Heart right ventricle (tissue), 16 donors: Measurements from ENCODE around the gene CDK14. TPM values are rescaled to one million over a fixed set of nuclear protein-coding genes. Genes with fewer than 3 reads are reported as not detected.

Experiments
- ATAC-seq, 8 donors: fragments of 200-7000 bp; cut with Tn5 transposase; one replicate each; pipeline ENCODE4 v1.9.1; 2020; ENCODE audit warnings: mild to moderate bottlenecking in 8 of 8, moderate library complexity in 8 of 8, moderate number of reproducible peaks in 1 of 8
- DNase-seq, 2 donors: peaks; one replicate each; pipeline ENCODE4 v3.0.0-alpha.2; 2020
- H3K27ac ChIP-seq, 10 donors: fragments of 200-600 bp; sonication (generic) in 2 of 10; one replicate each; pipeline versions ENCODE4 v1.5.0 to v1.8.0; 2020 to 2022; ENCODE audit warnings: mild to moderate bottlenecking in 3 of 10
- H3K27me3 ChIP-seq, 7 donors: fragments of 200-600 bp; one replicate each; pipeline ENCODE4 v1.8.0; 2021 to 2022; ENCODE audit warnings: mild to moderate bottlenecking in 2 of 7
- H3K36me3 ChIP-seq, 9 donors: fragments of 200-600 bp; sonication (generic) in 1 of 9; one replicate each; pipeline versions ENCODE4 v1.5.0 to v1.8.0; 2020 to 2022; ENCODE audit warnings: mild to moderate bottlenecking in 2 of 9
- H3K4me1 ChIP-seq, 9 donors: fragments of 200-600 bp; sonication (generic) in 1 of 9; one replicate each; pipeline versions ENCODE4 v1.5.0 to v1.8.0; 2020 to 2022; ENCODE audit warnings: mild to moderate bottlenecking in 4 of 9
- H3K4me3 ChIP-seq, 10 donors: fragments of 200-600 bp; sonication (generic) in 2 of 10; one replicate each; pipeline versions ENCODE4 v1.5.0 to v1.8.0; 2020 to 2022; ENCODE audit warnings: mild to moderate bottlenecking in 7 of 10, moderate library complexity in 2 of 10
- H3K9me3 ChIP-seq, 11 donors: fragments of 200-600 bp in 10 of 11; sonication (generic) in 2 of 11; one replicate each; pipeline versions ENCODE4 v1.5.0 to v1.8.0; 2013 to 2022; ENCODE audit warnings: mild to moderate bottlenecking in 2 of 11, control low read depth in 1 of 11, moderate library complexity in 1 of 11
- WGBS, 2 donors: extraction: QIAGEN DNeasy Blood & Tissue Kit; methylation state at CpG; one replicate each; pipeline ENCODE4 v1.1.7; 2013; ENCODE audit warnings: inconsistent platforms in 1 of 2; 5-methylcytosine and 5-hydroxymethylcytosine counted together
- intact Hi-C, 10 donors: fragments of 100-400 bp; cut with DNase I; formaldehyde crosslinking; loops; one replicate each; pipeline versions ENCODE4 v1.11.1 to v1.14.2; 2022
- polyA plus RNA-seq, 2 donors: library from polyadenylated mRNA; stranded (reverse); fragments of 200-250 nt; gene quantifications; one replicate each; pipeline ENCODE4 v1.2.3, GENCODE V29; 2013
- total RNA-seq, 10 donors: library from RNA; stranded (reverse); fragmentation: NEBNext Ultra II Directional in 3 of 10; extraction: Animal tissue kit (Norgen Biotek cat#: 25700) in 3 of 10; gene quantifications; one replicate each; pipeline versions ENCODE4 v1.2.1 to v1.2.4, GENCODE V29; 2021 to 2023
- TF ChIP-seq, protein P1 (sequence below), 9 donors: fragments of 200-600 bp; sonication (generic) in 2 of 9; IDR thresholded peaks; one replicate each; pipeline versions ENCODE4 v1.5.0 to v1.8.0; 2021 to 2022; ENCODE audit warnings: antibody characterized with exemption in 9 of 9, mild to moderate bottlenecking in 5 of 9, moderate library complexity in 1 of 9
- donor health status: Arrhythmogenic right ventricular cardiomyopathy.
- donor health status: ischemic (EF 13 %, LVEDD 7.1; RV severe dilation, severe dysfunction).
- donor health status: healthy with polysubstance abuse.
- donor health status: DM: no; HTN: yes; CAD: no.
- donor health status: DM: no; HTN: no; CAD: no.
- donor health status: ischemic (EF 25% LVEDD 6.9; RV normal size, moderate dysfunction).
- donor health status: ischemic (EF 25% LVEDD 5.7; RV mildly dilated, moderate dysfunction).
- donor health status: healthy.
- donor health status: DM: yes; HTN: yes; CAD: no.
- donor health status: Ischemic cardiomyopathy.
- donor health status: ischemic (EF 35%, LVEDD 5.7; RV mildly dilated, moderate dysfunction).
- donor health status: nonischemic (EF 11% LVEDD 7.7; RV severe dilation, severe dysfunction).
- donor health status: DM: yes; HTN: yes; CAD: no.
- donor health status: PGD.
- donor health status: ischemic (EF 29% LVEDD 5.4; RV normal size, mild dysfunction).
- donor health status: nonischemic (EF 23%, LVEDD 6.1; RV moderate dilation, normal function).

Gene CDK14
- total and polyA plus RNA-seq, 12 donors: 3.9 to 36.5 (median 21.4) TPM

DNA sequence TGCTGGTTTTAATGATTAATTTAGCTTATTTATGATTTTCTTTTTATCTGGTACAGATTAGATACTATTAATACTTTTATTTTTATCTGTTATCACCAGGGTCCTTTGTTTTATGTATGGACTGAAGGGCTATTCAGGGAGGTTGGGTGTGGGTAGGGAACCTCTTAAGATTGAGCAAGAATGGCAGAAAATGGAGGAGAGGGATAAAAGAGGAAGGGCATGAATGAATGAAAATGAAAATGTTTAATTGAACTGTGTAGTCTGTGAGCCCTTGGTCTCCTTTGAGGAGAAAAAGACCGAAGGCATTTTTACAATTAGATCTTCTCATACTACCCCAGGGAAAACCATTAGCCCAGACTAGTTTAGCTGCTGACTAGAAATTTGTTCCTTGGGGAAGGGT is 93.1 kb downstream of the CDK14 start:
- Histone ChIP-seq H3K9me3 (no peaks in the 10 kb centered on the region), H3K36me3 (no peaks in the 10 kb centered on the region), H3K4me1 (peaks cover 0 to 18% (median 0%) of the 10 kb centered on the region in 9 donors), H3K4me3 (no peak overlapping the region), H3K27ac (no peak overlapping the region), H3K27me3 (no peaks in the 10 kb centered on the region)
- DNase-seq (no peak), ATAC-seq (no peak)
- TF ChIP-seq, protein P1, sequence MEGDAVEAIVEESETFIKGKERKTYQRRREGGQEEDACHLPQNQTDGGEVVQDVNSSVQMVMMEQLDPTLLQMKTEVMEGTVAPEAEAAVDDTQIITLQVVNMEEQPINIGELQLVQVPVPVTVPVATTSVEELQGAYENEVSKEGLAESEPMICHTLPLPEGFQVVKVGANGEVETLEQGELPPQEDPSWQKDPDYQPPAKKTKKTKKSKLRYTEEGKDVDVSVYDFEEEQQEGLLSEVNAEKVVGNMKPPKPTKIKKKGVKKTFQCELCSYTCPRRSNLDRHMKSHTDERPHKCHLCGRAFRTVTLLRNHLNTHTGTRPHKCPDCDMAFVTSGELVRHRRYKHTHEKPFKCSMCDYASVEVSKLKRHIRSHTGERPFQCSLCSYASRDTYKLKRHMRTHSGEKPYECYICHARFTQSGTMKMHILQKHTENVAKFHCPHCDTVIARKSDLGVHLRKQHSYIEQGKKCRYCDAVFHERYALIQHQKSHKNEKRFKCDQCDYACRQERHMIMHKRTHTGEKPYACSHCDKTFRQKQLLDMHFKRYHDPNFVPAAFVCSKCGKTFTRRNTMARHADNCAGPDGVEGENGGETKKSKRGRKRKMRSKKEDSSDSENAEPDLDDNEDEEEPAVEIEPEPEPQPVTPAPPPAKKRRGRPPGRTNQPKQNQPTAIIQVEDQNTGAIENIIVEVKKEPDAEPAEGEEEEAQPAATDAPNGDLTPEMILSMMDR (IDR thresholded peaks at IDR 0.05): no peak
- WGBS, 2 donors: 68 to 70% methylated on average over 1 of the region's 1 CpG
- intact Hi-C loops: no loop called here

DNA sequence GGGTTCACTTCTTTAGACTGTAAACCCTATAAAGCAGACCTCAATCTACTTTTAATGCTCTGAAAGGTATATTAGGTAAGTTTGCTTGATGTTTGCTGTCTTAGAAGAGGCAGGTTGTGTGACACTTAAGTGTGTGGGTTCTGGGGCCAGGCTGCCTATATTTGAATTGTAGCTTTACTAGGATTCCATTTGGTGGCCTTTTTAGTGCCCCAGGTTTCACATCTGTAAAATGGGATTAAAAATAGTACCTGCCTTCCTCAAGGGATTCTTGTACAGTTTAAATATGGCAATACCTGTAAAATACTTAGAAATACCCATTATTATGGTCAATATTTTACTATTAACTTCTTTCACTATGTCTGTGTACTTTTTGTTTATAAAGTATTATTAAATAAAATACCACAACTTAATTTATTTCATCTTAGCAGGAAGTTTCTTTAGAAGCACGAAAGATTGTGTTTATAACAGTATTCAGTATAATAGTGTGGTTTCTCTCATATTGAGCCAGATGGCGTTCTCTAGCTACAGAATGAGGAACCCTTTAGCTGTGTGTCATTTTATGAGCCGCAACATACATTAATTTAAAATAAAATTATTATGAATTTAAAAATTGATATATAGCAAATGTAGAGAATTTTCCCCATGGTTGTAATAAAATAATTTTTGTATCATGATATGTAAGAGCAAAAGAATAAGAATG is 94.2 kb downstream of the CDK14 start:
- no peaks in the 10 kb centered on the region for H3K9me3 ChIP-seq
- 92 to 93% methylated on average over 3 of the region's 3 CpGs for WGBS, 2 donors
- intact Hi-C loops: no loop called here
- H3K27me3 ChIP-seq: no peaks in the 10 kb centered on the region
- no peak overlapping the region for H3K27ac ChIP-seq
- no peaks in the 10 kb centered on the region for H3K36me3 ChIP-seq
- H3K4me1 ChIP-seq: peaks cover 0 to 18% (median 0%) of the 10 kb centered on the region in 9 donors
- DNase-seq: no peak
- H3K4me3 ChIP-seq: no peak overlapping the region
- TF ChIP-seq, protein P1 (IDR thresholded peaks at IDR 0.05): no peak
- ATAC-seq: no peak

GRCh38 chr7:90692396-90692795 is 96.3 kb downstream of the CDK14 start:
- WGBS, 2 donors: 40% methylated on average over 3 of the region's 3 CpGs
- H3K36me3 ChIP-seq: no peaks in the 10 kb centered on the region
- H3K27ac ChIP-seq: no peak overlapping the region
- intact Hi-C loops: no loop called here
- no peaks in the 10 kb centered on the region for H3K9me3 ChIP-seq
- no peaks in the 10 kb centered on the region for H3K27me3 ChIP-seq
- H3K4me1 ChIP-seq: peaks cover 0 to 18% (median 0%) of the 10 kb centered on the region in 9 donors
- no peak for ATAC-seq
- no peak for DNase-seq
- no peak overlapping the region for H3K4me3 ChIP-seq
- TF ChIP-seq, protein P1 (IDR thresholded peaks at IDR 0.05): no peak

- TF ChIP-seq, protein P1 (IDR thresholded peaks at IDR 0.05): no peak
- no peak for ATAC-seq
- 92 to 98% methylated on average over 1 of the region's 1 CpG for WGBS, 2 donors
These were observed 96.8 kb downstream of the CDK14 start for GRCh38 chr7:90692947-90693346.

More at GRCh38 chr7:90692947-90693346, 96.8 kb downstream of the CDK14 start:
- Histone ChIP-seq H3K27ac (no peak overlapping the region), H3K27me3 (no peaks in the 10 kb centered on the region), H3K9me3 (no peaks in the 10 kb centered on the region), H3K36me3 (no peaks in the 10 kb centered on the region), H3K4me3 (no peak overlapping the region), H3K4me1 (peaks cover 0 to 14% (median 0%) of the 10 kb centered on the region in 9 donors)
- intact Hi-C loops: no loop called here
- no peak for DNase-seq
